Panc1 (cell line): ENCODE data around the gene TBX3. TPM values are rescaled to one million over a fixed set of nuclear protein-coding genes. Genes with fewer than 3 reads are reported as not detected.

Source experiments
- ATAC-seq: fragments of 200-7000 bp; cut with Tn5 transposase; 2 replicates; pipeline ENCODE4 v1.9.1; 2020; ENCODE audit warnings: mild to moderate bottlenecking, moderate library complexity
- BruUV-seq: library from RNA; stranded (reverse); fragments of 400-500 nt; replicated peaks from 2 replicates; lab custom pipeline; 2021; lab: Mats Ljungman, UMichigan
- CTCF ChIA-PET: fragments of 300-600 bp; sonication (Branson Sonifier 250); formaldehyde crosslinking; loops from one replicate; lab custom pipeline; 2022; ENCODE audit warnings: antibody characterized with exemption; lab: Charles Lee
- POLR2A ChIA-PET: fragments of 300-600 bp; sonication (Branson Sonifier 250); formaldehyde crosslinking; loops from one replicate; lab custom pipeline; 2022; ENCODE audit warnings: antibody characterized with exemption; lab: Charles Lee
- DNase-seq: peaks from one replicate; pipeline ENCODE4 v3.0.0-alpha.2; 2010; ENCODE audit warnings: low read depth, low spot score
- H3K27ac ChIP-seq: 2 replicates; pipeline ENCODE4 v1.5.1; 2011; ENCODE audit warnings: mild to moderate bottlenecking, low read length, inconsistent platforms
- H3K27me3 ChIP-seq: fragments of 200-500 bp; sonication (Bioruptor generic); 2 replicates; pipeline ENCODE4 v1.6.0; 2014; ENCODE audit warnings: low read length, inconsistent platforms; ENCODE audit not compliant: control insufficient read depth, insufficient read depth
- H3K36me3 ChIP-seq: fragments of 200-500 bp; sonication (Bioruptor generic); 2 replicates; pipeline ENCODE4 v1.5.1; 2014; ENCODE audit warnings: inconsistent platforms, mild to moderate bottlenecking, low read length, moderate library complexity; ENCODE audit not compliant: control insufficient read depth, insufficient read depth
- H3K4me1 ChIP-seq: 2 replicates; pipeline ENCODE4 v1.5.1; 2011; ENCODE audit warnings: inconsistent platforms, mild to moderate bottlenecking, low read length, moderate library complexity; ENCODE audit not compliant: control insufficient read depth, insufficient read depth
- H3K4me3 ChIP-seq, 2 experiments: 2 replicates each; pipeline ENCODE4 v1.5.1; 2011 to 2012; ENCODE audit warnings: low read depth in 2 of 2, low read length in 2 of 2, mild to moderate bottlenecking in 2 of 2, inconsistent platforms in 1 of 2, moderate library complexity in 1 of 2
- H3K9me3 ChIP-seq: fragments of 200-500 bp; sonication (Bioruptor generic); 2 replicates; pipeline ENCODE4 v1.5.1; 2014; ENCODE audit warnings: low read depth, mild to moderate bottlenecking, inconsistent platforms, low read length, moderate library complexity; ENCODE audit not compliant: control insufficient read depth, insufficient read depth
- POLR2AphosphoS5 ChIP-seq: IDR thresholded peaks from 2 replicates; pipeline ENCODE4 v1.6.1; 2012; ENCODE audit warnings: mild to moderate bottlenecking, low read depth, low read length, moderate library complexity
- SIN3A ChIP-seq: IDR thresholded peaks from 2 replicates; pipeline ENCODE4 v1.6.1; 2012; ENCODE audit warnings: low read depth, mild to moderate bottlenecking, low read length, moderate library complexity, borderline replicate concordance; ENCODE audit not compliant: insufficient read depth
- TCF7L2 ChIP-seq: IDR thresholded peaks from 2 replicates; pipeline ENCODE4 v1.6.1; 2011; ENCODE audit warnings: mild to moderate bottlenecking, low read depth, low read length, inconsistent platforms
- in situ Hi-C: cut with HindIII; loops from 2 replicates; pipeline ENCODE4 v1.10.0; 2016; ENCODE audit warnings: low sequenced_read_pairs, low pct_unique_long_range_greater_than_20kb
- intact Hi-C: fragments of 100-400 bp; cut with micrococcal nuclease; formaldehyde crosslinking; loops from one replicate; pipeline ENCODE4 v1.10.0; 2022; ENCODE audit not compliant: unreplicated experiment
- total RNA-seq: library from RNA; stranded (reverse); gene quantifications from one replicate; pipeline ENCODE4 v1.2.1, GENCODE V29; 2021; ENCODE audit not compliant: unreplicated experiment
- TF ChIP-seq, protein P1 (sequence below), 2 experiments: IDR thresholded peaks; 2 replicates each; pipeline ENCODE4 v1.6.1; 2011 to 2012; ENCODE audit warnings: low read depth in 2 of 2, control low read depth in 1 of 2, low read length in 1 of 2, mild to moderate bottlenecking in 1 of 2, moderate library complexity in 1 of 2; ENCODE audit not compliant: insufficient read depth in 1 of 2
- TF ChIP-seq, protein P2 (sequence below): fragments of 450-650 bp; IDR thresholded peaks from 2 replicates; pipeline ENCODE4 v1.5.1; 2017; ENCODE audit warnings: mild to moderate bottlenecking

The TBX3 gene
- total RNA-seq, 1 experiment from 2014 or later, result 5.1 TPM

DNA sequence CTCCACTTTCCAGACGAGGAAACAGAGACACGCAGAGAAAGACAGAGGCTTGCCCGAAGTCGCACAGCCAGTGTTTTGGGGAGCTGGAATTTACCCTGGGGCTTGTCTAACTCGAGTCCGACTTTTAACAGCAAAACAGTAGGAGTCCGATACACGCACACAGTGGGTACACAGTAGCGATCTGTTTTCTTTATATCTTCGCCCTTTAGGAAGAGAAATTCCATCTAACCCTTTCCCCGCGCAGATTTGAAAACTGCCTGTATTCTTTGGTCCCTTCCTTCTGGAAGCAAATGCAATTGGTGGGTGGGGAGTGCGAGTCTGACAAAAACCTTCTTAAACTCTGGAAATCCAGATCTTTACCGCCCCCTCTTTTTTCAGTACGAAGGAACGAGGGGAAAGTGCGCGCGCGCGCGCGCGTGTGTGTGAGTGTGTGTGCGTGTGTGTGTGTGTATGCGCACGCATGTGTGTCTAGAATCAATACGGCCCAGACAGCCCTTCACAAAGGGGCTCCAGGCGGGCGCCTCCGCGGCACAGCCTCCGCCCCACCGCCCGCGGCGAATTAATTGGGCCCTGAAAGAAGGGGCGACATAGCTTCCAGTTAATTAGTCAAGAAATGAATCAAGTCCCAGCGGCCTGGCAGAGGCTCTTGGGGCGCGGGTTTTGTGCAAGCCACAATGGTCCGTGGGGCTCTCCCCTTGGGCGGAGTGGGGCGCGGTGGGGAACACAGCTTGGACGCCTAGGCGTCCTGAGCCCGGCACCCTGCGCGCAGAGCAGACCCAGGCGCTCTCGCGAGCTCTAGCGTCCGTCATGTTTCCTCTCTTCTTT lies 14.0 kb upstream of the TBX3 start:
- Histone ChIP-seq H3K27ac (no peak overlapping the region), H3K36me3 (no peaks in the 10 kb centered on the region), H3K4me1 (no peaks in the 10 kb centered on the region), H3K9me3 (no peaks in the 10 kb centered on the region), H3K27me3 (peaks cover 32% of the 10 kb centered on the region), H3K4me3 (no peak overlapping the region)
- ChIA-PET POLR2A (no interaction called here), CTCF (no interaction called here)
- TF ChIP-seq, protein P1, sequence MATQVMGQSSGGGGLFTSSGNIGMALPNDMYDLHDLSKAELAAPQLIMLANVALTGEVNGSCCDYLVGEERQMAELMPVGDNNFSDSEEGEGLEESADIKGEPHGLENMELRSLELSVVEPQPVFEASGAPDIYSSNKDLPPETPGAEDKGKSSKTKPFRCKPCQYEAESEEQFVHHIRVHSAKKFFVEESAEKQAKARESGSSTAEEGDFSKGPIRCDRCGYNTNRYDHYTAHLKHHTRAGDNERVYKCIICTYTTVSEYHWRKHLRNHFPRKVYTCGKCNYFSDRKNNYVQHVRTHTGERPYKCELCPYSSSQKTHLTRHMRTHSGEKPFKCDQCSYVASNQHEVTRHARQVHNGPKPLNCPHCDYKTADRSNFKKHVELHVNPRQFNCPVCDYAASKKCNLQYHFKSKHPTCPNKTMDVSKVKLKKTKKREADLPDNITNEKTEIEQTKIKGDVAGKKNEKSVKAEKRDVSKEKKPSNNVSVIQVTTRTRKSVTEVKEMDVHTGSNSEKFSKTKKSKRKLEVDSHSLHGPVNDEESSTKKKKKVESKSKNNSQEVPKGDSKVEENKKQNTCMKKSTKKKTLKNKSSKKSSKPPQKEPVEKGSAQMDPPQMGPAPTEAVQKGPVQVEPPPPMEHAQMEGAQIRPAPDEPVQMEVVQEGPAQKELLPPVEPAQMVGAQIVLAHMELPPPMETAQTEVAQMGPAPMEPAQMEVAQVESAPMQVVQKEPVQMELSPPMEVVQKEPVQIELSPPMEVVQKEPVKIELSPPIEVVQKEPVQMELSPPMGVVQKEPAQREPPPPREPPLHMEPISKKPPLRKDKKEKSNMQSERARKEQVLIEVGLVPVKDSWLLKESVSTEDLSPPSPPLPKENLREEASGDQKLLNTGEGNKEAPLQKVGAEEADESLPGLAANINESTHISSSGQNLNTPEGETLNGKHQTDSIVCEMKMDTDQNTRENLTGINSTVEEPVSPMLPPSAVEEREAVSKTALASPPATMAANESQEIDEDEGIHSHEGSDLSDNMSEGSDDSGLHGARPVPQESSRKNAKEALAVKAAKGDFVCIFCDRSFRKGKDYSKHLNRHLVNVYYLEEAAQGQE (IDR thresholded peaks at IDR 0.05; ENCODE audit: insufficient read depth in 1 of 2, low read depth in 2 of 2, low read length in 1 of 2), result no peak
- TF ChIP-seq POLR2AphosphoS5, result no peak
- TF ChIP-seq, protein P2, sequence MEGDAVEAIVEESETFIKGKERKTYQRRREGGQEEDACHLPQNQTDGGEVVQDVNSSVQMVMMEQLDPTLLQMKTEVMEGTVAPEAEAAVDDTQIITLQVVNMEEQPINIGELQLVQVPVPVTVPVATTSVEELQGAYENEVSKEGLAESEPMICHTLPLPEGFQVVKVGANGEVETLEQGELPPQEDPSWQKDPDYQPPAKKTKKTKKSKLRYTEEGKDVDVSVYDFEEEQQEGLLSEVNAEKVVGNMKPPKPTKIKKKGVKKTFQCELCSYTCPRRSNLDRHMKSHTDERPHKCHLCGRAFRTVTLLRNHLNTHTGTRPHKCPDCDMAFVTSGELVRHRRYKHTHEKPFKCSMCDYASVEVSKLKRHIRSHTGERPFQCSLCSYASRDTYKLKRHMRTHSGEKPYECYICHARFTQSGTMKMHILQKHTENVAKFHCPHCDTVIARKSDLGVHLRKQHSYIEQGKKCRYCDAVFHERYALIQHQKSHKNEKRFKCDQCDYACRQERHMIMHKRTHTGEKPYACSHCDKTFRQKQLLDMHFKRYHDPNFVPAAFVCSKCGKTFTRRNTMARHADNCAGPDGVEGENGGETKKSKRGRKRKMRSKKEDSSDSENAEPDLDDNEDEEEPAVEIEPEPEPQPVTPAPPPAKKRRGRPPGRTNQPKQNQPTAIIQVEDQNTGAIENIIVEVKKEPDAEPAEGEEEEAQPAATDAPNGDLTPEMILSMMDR, result no peak
- BruUV-seq, result no TSS peak
- intact Hi-C loops, result no loop called here
- in situ Hi-C loops, result no loop called here
- ATAC-seq (no peak), DNase-seq (no peak)

DNA sequence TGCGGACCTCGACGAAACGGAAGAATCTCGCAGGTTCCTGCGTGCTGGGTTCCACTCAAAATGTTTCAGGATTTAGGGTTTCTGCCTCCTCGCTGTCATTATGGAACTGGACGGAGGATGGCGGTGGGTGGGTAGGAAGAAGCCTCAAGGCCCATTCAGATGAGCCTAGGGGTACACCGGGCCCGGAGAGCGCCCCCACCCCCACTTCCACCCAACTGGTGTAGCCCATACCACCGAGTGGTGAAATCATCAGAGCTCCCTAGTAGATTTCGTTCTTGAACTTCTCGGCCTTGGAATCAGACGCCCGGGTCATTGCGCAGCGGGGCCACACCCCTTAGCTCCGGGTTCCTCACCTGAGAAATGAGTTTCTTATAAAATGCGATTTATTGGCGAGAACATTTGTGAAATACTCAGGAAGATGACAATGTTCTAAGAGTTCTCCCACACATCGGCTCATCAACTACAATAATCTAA lies 13.3 kb upstream of the TBX3 start:
- BruUV-seq, result no TSS peak

More for the DNA sequence above, 13.3 kb upstream of the TBX3 start:
- no peak for DNase-seq
- Histone ChIP-seq H3K36me3 (no peaks in the 10 kb centered on the region), H3K27me3 (peaks cover 30% of the 10 kb centered on the region), H3K4me3 (no peak overlapping the region), H3K4me1 (no peaks in the 10 kb centered on the region), H3K9me3 (no peaks in the 10 kb centered on the region), H3K27ac (no peak overlapping the region)
- ChIA-PET POLR2A (no interaction called here), CTCF (no interaction called here)
- intact Hi-C loops, result no loop called here
- in situ Hi-C loops, result no loop called here
- TF ChIP-seq TCF7L2, result no peak
- no peak for TF ChIP-seq POLR2AphosphoS5
- no peak for TF ChIP-seq SIN3A
- TF ChIP-seq, protein P1 (IDR thresholded peaks at IDR 0.05; ENCODE audit: insufficient read depth in 1 of 2, low read depth in 2 of 2, low read length in 1 of 2), result no peak
- TF ChIP-seq, protein P2, result no peak
- no peak for ATAC-seq
